Measurements from ENCODE around the gene ALDH1B1. TPM values are rescaled to one million over a fixed set of nuclear protein-coding genes. Genes with fewer than 3 reads are reported as not detected.

Gene ALDH1B1
- total and polyA plus RNA-seq, 9 of the 15 experiments (the other 6 are each of a cell fraction or from before 2014, with no cell fraction given) = 8.6 to 46.5 (median 30.8) TPM

DNA sequence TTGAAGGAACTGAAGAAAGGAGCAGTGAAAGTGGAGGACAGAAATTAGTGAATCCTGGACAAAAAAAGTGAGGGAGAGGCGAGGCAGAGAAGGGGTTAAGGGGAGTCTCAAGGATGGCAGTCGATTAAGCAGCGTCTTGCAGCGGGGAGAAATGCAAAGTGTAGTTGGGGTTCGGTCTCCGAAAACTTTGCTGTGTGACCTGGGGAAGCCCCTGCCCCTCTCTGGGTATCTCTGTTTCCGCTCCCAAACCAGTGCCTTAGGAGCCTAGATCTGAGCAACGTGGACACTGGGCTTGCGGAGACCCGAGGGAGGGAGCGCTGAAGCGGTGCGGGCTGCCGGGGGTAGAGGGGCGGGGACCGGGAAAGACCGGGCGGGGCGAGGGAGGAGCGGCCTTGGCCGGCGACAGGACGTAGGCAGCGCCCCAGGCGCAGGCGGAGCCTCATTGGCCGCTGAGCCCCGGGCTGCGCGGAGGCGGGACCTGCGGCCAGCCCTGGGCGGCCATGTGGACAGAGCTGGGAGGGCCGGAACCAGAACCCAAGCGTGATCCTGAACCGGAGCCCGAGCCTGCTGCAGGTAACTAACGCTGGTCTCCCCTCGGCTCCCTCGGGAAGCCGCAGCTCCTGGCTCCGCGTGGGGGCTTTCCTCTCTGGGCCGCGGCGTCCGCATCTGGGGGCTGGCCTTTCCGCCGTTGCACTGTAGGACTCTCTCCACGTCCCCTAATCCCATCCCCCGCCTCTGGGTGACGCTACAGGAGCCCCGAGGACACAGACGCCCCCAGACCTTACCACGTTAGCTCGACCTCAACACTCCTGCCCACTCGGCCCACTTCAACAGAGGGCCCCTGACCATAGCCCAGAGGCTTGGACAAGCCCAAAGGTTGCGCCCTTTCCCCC is at the start of gene ALDH1B1 (continued):
- TF ChIP-seq CBX3 (IDR thresholded peaks at IDR 0.05; ENCODE audit: borderline replicate concordance in 1 of 2, low read length in 2 of 2) (peak in 1 of 2 experiments; percentile 32; a peak in 1 of 3 replicates), DMBX1 (CRISPR knock-in tag; IDR thresholded peaks at IDR 0.05; ENCODE audit: borderline replicate concordance) (peak; percentile 31; the same call in 1 of the 2 replicates), RAD51 (IDR thresholded peaks at IDR 0.05; ENCODE audit: borderline replicate concordance, low read depth) (peak; percentile 10; the same call in 1 of the 2 replicates), FOXA3 (CRISPR knock-in tag; conservative IDR thresholded peaks at IDR 0.05 in 1 of 2, IDR thresholded peaks at IDR 0.05 in 1 of 2) (0 out of 4 replicates have a peak, but pooled peaks of 1 of the 2 experiments have one; percentile 43), CXXC5 (CRISPR knock-in tag; IDR thresholded peaks at IDR 0.05) (peak; percentile 94), ZMIZ1 (IDR thresholded peaks at IDR 0.05; ENCODE audit: low read depth in 2 of 2, low read length in 2 of 2) (no peak), MTA2 (IDR thresholded peaks at IDR 0.05; ENCODE audit: low read depth) (peak; percentile 37), SP1 (CRISPR knock-in tag; IDR thresholded peaks at IDR 0.05) (peak; percentile 17; the same call in 1 of the 2 replicates), HMG20A (CRISPR knock-in tag; conservative IDR thresholded peaks at IDR 0.05) (no peak), REST (IDR thresholded peaks at IDR 0.05; ENCODE audit: borderline replicate concordance) (peak; percentile 91), REST (CRISPR knock-in tag; IDR thresholded peaks at IDR 0.05; ENCODE audit: low read depth) (no peak), ADNP (tag; IDR thresholded peaks at IDR 0.05) (no peak), SNIP1 (IDR thresholded peaks at IDR 0.05; ENCODE audit: low read depth) (no peak), RBM34 (IDR thresholded peaks at IDR 0.05; ENCODE audit: borderline replicate concordance, insufficient read depth, low read length) (no peak)
- TF ChIP-seq, protein P1, sequence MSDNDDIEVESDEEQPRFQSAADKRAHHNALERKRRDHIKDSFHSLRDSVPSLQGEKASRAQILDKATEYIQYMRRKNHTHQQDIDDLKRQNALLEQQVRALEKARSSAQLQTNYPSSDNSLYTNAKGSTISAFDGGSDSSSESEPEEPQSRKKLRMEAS (CRISPR knock-in tag; IDR thresholded peaks at IDR 0.05) = peak; percentile 90
